Measurements from ENCODE around the gene BRICD5. TPM values are rescaled to one million over a fixed set of nuclear protein-coding genes. Genes with fewer than 3 reads are reported as not detected.
"Not testable (repeated sequence)": the region's sequence is repeated elsewhere in the genome, so short reads cannot be mapped to it uniquely, and the experiment has no call there.

The BRICD5 gene
- total and polyA plus RNA-seq, 2 of the 13 experiments (the other 11 are each of a cell fraction or from before 2014, with no cell fraction given), result 1.6 to 5.8 TPM

GRCh38 chr16:2258530-2258929, 47.9 kb upstream of the BRICD5 start:
- H3K4me1 ChIP-seq (ENCODE audit: insufficient read depth, low read length); POLR2A ChIA-PET; FAIRE-seq; in situ Hi-C loops (cut with HindIII; ENCODE audit: extremely low pct_ligation_motif_present, low pct_unique_long_range_greater_than_20kb); H3K27me3 ChIP-seq (ENCODE audit: control insufficient read depth in 1 of 2, insufficient read depth in 2 of 2, low read length in 2 of 2); ATAC-seq; H3K4me3 ChIP-seq (replicated peaks in 1 of 3; ENCODE audit: insufficient read depth in 1 of 3, low read depth in 2 of 3, low read length in 3 of 3); H3K4me2 ChIP-seq (ENCODE audit: low read depth, low read length); intact Hi-C loops (cut with micrococcal nuclease; ENCODE audit: unreplicated experiment); H4K20me1 ChIP-seq (ENCODE audit: insufficient read depth, low read length); CTCF ChIA-PET (ENCODE audit: low intra/inter-chr PET ratio, low total read pairs); H3K9ac ChIP-seq (ENCODE audit: insufficient read depth, low read depth, low read length); H3K27ac ChIP-seq (ENCODE audit: extremely low read length, insufficient read depth, low read length); DNase-seq (ENCODE audit: low spot score); H3K9me3 ChIP-seq (ENCODE audit: low read length); H2AFZ ChIP-seq (ENCODE audit: low read length); BruUV-seq (replicated peaks): not testable (repeated sequence)
- H3K79me2 ChIP-seq (ENCODE audit: insufficient read depth, low read length), result peaks cover 20% of the 10 kb centered on the region
- peaks cover 19 to 87% of the 10 kb centered on the region in 2 experiments for H3K36me3 ChIP-seq (replicated peaks in 1 of 2; ENCODE audit: control insufficient read depth in 1 of 2, insufficient read depth in 2 of 2, low read length in 2 of 2)
- over 99% methylated on average over 7 of the region's 7 CpGs for WGBS (ENCODE audit: low lambda C conversion rate)

- Histone ChIP-seq H3K27ac (ENCODE audit: extremely low read length, insufficient read depth, low read length) (no peak overlapping the region), H2AFZ (ENCODE audit: low read length) (no peak overlapping the region), H3K4me2 (ENCODE audit: low read depth, low read length) (no peak overlapping the region), H3K9me3 (ENCODE audit: low read length) (no peaks in the 10 kb centered on the region), H3K4me3 (replicated peaks in 1 of 3; ENCODE audit: insufficient read depth in 1 of 3, low read depth in 2 of 3, low read length in 3 of 3) (no peak overlapping the region), H4K20me1 (ENCODE audit: insufficient read depth, low read length) (no peaks in the 10 kb centered on the region), H3K9ac (ENCODE audit: insufficient read depth, low read depth, low read length) (no peak overlapping the region), H3K36me3 (replicated peaks in 1 of 2; ENCODE audit: control insufficient read depth in 1 of 2, insufficient read depth in 2 of 2, low read length in 2 of 2) (peaks cover 17 to 86% of the 10 kb centered on the region in 2 experiments), H3K27me3 (ENCODE audit: control insufficient read depth in 1 of 2, insufficient read depth in 2 of 2, low read length in 2 of 2) (no peaks in the 10 kb centered on the region), H3K4me1 (ENCODE audit: insufficient read depth, low read length) (peaks cover 5% of the 10 kb centered on the region; the same call in 1 of the 2 replicates), H3K79me2 (ENCODE audit: insufficient read depth, low read length) (peaks cover 13% of the 10 kb centered on the region)
- POLR2A ChIA-PET, result no interaction called here
- CTCF ChIA-PET (ENCODE audit: low intra/inter-chr PET ratio, low total read pairs), result no interaction called here
- DNase-seq (ENCODE audit: low spot score) (no peak), ATAC-seq (no peak), FAIRE-seq (no peak)
- in situ Hi-C loops (cut with HindIII; ENCODE audit: extremely low pct_ligation_motif_present, low pct_unique_long_range_greater_than_20kb), result no loop called here
- 95% methylated on average over 6 of the region's 6 CpGs for WGBS (ENCODE audit: low lambda C conversion rate)
- intact Hi-C loops (cut with micrococcal nuclease; ENCODE audit: unreplicated experiment), result no loop called here
- no TSS peak for BruUV-seq (replicated peaks)
- TF ChIP-seq CENPBD1 (CRISPR knock-in tag; IDR thresholded peaks at IDR 0.05; ENCODE audit: borderline replicate concordance, low read depth), result no peak
- no peak for TF ChIP-seq ELF4 (CRISPR knock-in tag; IDR thresholded peaks at IDR 0.05; ENCODE audit: borderline replicate concordance)
- TF ChIP-seq ATF7 (IDR thresholded peaks at IDR 0.05), result no peak
- TF ChIP-seq ATF7 (CRISPR knock-in tag; IDR thresholded peaks at IDR 0.05), result no peak
- no peak for TF ChIP-seq SPEN (CRISPR knock-in tag; IDR thresholded peaks at IDR 0.05; ENCODE audit: low read depth)
- TF ChIP-seq ZFAT (CRISPR knock-in tag; conservative IDR thresholded peaks at IDR 0.05), result no peak
- no peak for TF ChIP-seq PHF5A (CRISPR knock-in tag; IDR thresholded peaks at IDR 0.05; ENCODE audit: low read depth, unreplicated experiment)
- no peak for TF ChIP-seq ZFP36L1 (CRISPR knock-in tag; IDR thresholded peaks at IDR 0.05)
- no peak for TF ChIP-seq RNF2 (conservative IDR thresholded peaks at IDR 0.05; ENCODE audit: low read depth)
- no peak for TF ChIP-seq ZNF572 (CRISPR knock-in tag; IDR thresholded peaks at IDR 0.05)
- no peak for TF ChIP-seq PRDM15 (CRISPR knock-in tag; IDR thresholded peaks at IDR 0.05)
- no peak for TF ChIP-seq IKZF4 (CRISPR knock-in tag; IDR thresholded peaks at IDR 0.05; ENCODE audit: borderline replicate concordance, low read depth, not compliant biosample characterization)
- no peak for TF ChIP-seq NR2F6 (IDR thresholded peaks at IDR 0.05)
- no peak for TF ChIP-seq NR2F6 (CRISPR knock-in tag; IDR thresholded peaks at IDR 0.05)
Observed at GRCh38 chr16:2257726-2258125, 47.1 kb upstream of the BRICD5 start.
